OCI-LY3 (cell line): ENCODE data around the gene GUSB.

Experiments
- H2AFZ ChIP-seq: fragments of 200-600, 300-600 bp; shearing (Covaris generic); 2 replicates; pipeline ENCODE4 v1.6.0; 2014; ENCODE audit warnings: antibody characterized with exemption, low read depth, low read length
- H3K27ac ChIP-seq: fragments of 200-600, 300-600 bp; sonication (generic); 2 replicates; pipeline ENCODE4 v1.5.1; 2014; ENCODE audit warnings: mild to moderate bottlenecking, low read length, moderate library complexity, mixed read lengths
- H3K27me3 ChIP-seq: fragments of 200-600, 300-600 bp; sonication (generic); 2 replicates; pipeline ENCODE4 v1.6.1; 2014; ENCODE audit warnings: low read depth, low read length, mixed read lengths
- H3K36me3 ChIP-seq: fragments of 200-600, 300-600 bp; sonication (generic); replicated peaks from 2 replicates; pipeline ENCODE3; 2014; ENCODE audit warnings: low read depth, low read length, mixed read lengths
- H3K4me1 ChIP-seq: fragments of 300-600, 200-600 bp; sonication (generic); 2 replicates; pipeline ENCODE4 v1.6.1; 2014; ENCODE audit warnings: low read length, mixed read lengths
- H3K4me2 ChIP-seq: fragments of 200-600, 300-600 bp; sonication (generic); 2 replicates; pipeline ENCODE4 v1.6.1; 2014; ENCODE audit warnings: low read length, mixed read lengths
- H3K4me3 ChIP-seq: fragments of 300-600, 200-600 bp; sonication (generic); 2 replicates; pipeline ENCODE4 v1.5.1; 2014; ENCODE audit warnings: antibody characterized with exemption, mild to moderate bottlenecking, low read length, moderate library complexity
- H3K79me2 ChIP-seq: fragments of 300-600, 200-600 bp; shearing (Covaris generic); 2 replicates; pipeline ENCODE4 v1.6.1; 2014; ENCODE audit warnings: mild to moderate bottlenecking, low read length, mixed read lengths
- H3K9ac ChIP-seq: fragments of 300-600, 200-600 bp; shearing (Covaris generic); 2 replicates; pipeline ENCODE4 v1.6.0; 2014; ENCODE audit warnings: mild to moderate bottlenecking, low read length, moderate library complexity
- H3K9me3 ChIP-seq: fragments of 200-600, 300-600 bp; shearing (Covaris generic); 2 replicates; pipeline ENCODE4 v1.6.1; 2014; ENCODE audit warnings: low read length, mixed read lengths; ENCODE audit not compliant: insufficient read depth
- H4K20me1 ChIP-seq: fragments of 200-600, 300-600 bp; sonication (generic); 2 replicates; pipeline ENCODE4 v1.6.1; 2016; ENCODE audit warnings: low read length, mixed read lengths; ENCODE audit not compliant: insufficient read depth
- EZH2phosphoT487 ChIP-seq: fragments of 200-600 bp; shearing (Covaris generic); IDR thresholded peaks from 2 replicates; pipeline ENCODE4 v1.6.1; 2018; ENCODE audit warnings: antibody characterized with exemption, mixed run types, low read depth
- TF ChIP-seq, protein P1 (sequence below): fragments of 200-600, 300-600 bp; sonication (generic); IDR thresholded peaks from 2 replicates; pipeline ENCODE4 v1.5.1; 2014; ENCODE audit warnings: antibody characterized with exemption, low read length, low read depth

GUSB gene

DNA sequence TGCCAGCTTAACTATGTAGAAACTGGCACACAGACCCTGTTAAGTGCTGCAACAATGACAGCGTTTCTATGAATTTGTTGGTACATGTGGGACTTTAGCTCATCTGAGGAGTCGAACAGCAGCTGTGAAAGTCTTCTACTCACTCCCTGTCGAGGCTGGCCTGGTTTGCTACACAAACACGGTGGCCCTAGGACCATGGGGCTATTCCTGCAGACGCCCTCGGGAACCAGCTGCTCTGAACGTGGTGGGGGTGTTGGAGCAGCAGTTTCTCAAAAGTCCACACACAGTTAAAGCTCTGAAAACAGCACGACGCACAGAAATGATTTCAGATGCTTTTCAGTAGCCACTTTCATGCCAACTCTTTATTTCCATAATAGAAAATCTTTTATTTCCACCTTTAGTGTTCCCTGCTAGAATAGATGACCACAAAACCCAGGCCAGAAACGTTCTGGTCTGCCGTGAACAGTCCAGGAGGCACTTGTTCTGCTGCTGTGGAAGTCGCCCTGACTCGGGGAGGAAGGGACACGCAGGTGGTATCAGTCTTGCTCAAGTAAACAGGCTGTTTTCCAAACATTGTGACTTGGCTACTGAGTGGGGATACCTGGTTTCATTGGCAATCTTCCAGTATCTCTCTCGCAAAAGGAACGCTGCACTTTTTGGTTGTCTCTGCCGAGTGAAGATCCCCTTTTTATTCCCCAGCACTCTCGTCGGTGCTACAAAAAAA is 21.5 kb downstream of the GUSB start:
- H4K20me1 ChIP-seq: no peaks in the 10 kb centered on the region
- no peak overlapping the region for H3K27ac ChIP-seq
- no peak overlapping the region for H3K4me3 ChIP-seq
- H3K27me3 ChIP-seq: no peaks in the 10 kb centered on the region
- H3K9ac ChIP-seq: no peak overlapping the region
- H3K4me1 ChIP-seq: no peaks in the 10 kb centered on the region
- H3K4me2 ChIP-seq: no peak overlapping the region
- H3K9me3 ChIP-seq: no peaks in the 10 kb centered on the region
- peaks cover 40% of the 10 kb centered on the region for H3K36me3 ChIP-seq
- TF ChIP-seq EZH2phosphoT487: no peak
- TF ChIP-seq, protein P1, sequence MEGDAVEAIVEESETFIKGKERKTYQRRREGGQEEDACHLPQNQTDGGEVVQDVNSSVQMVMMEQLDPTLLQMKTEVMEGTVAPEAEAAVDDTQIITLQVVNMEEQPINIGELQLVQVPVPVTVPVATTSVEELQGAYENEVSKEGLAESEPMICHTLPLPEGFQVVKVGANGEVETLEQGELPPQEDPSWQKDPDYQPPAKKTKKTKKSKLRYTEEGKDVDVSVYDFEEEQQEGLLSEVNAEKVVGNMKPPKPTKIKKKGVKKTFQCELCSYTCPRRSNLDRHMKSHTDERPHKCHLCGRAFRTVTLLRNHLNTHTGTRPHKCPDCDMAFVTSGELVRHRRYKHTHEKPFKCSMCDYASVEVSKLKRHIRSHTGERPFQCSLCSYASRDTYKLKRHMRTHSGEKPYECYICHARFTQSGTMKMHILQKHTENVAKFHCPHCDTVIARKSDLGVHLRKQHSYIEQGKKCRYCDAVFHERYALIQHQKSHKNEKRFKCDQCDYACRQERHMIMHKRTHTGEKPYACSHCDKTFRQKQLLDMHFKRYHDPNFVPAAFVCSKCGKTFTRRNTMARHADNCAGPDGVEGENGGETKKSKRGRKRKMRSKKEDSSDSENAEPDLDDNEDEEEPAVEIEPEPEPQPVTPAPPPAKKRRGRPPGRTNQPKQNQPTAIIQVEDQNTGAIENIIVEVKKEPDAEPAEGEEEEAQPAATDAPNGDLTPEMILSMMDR: no peak
- no peak overlapping the region for H2AFZ ChIP-seq
- no peaks in the 10 kb centered on the region for H3K79me2 ChIP-seq

DNA sequence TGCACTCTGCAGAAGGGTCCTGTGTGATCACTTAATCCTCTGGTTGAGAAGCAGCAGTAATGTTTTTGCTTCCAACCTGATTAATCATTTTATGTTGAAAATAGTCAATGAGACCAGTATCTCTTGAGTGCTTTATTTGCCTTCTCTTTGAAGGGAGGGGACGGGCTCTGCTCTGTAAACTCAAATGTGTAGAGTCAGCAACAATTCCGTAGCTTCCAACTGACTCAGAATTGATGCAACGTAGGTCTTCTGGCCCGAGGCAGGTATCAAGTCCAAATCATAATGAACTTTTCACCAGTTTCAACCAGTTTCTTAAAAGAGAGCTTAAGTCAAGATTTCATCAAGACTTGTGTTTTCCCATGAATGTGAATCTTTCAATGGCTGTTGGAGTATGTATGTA is 26.3 kb downstream of the GUSB start:
- Histone ChIP-seq H3K4me2 (no peak overlapping the region), H3K9ac (no peak overlapping the region), H3K27me3 (no peaks in the 10 kb centered on the region), H2AFZ (no peak overlapping the region), H3K4me3 (no peak overlapping the region), H3K79me2 (no peaks in the 10 kb centered on the region), H3K27ac (no peak overlapping the region), H3K36me3 (peaks cover 37% of the 10 kb centered on the region), H4K20me1 (no peaks in the 10 kb centered on the region), H3K9me3 (no peaks in the 10 kb centered on the region), H3K4me1 (no peaks in the 10 kb centered on the region)
- no peak for TF ChIP-seq EZH2phosphoT487
- TF ChIP-seq, protein P1: no peak

DNA sequence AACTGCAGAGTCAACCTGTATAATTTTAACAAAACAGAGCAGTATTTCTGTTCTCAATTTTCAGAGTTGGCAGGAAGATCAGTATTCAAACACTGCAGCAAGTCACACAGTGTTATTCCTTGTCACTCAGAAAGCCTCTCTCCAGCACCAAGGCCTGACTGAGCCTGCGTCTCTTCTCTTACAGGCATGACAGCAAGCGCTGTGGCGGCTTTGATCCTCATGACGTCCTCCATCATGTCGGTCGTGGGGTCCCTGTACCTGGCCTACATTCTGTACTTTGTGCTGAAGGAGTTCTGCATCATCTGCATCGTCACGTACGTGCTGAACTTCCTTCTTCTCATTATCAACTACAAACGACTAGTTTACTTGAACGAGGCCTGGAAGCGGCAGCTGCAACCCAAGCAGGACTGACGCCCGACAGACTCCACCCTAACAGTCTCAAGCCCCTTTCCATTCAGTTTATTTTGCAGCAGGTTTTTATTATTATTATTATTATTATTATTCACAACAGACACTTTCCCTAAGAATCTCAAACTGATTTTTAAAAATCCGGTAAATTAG is 28.0 kb downstream of the GUSB start:
- Histone ChIP-seq H3K4me2 (no peak overlapping the region), H3K79me2 (no peaks in the 10 kb centered on the region), H3K9me3 (no peaks in the 10 kb centered on the region), H3K4me1 (no peaks in the 10 kb centered on the region), H3K9ac (no peak overlapping the region), H3K27ac (no peak overlapping the region), H4K20me1 (no peaks in the 10 kb centered on the region), H3K27me3 (no peaks in the 10 kb centered on the region), H2AFZ (no peak overlapping the region), H3K36me3 (peaks cover 30% of the 10 kb centered on the region), H3K4me3 (no peak overlapping the region)
- TF ChIP-seq EZH2phosphoT487: no peak
- TF ChIP-seq, protein P1: no peak

DNA sequence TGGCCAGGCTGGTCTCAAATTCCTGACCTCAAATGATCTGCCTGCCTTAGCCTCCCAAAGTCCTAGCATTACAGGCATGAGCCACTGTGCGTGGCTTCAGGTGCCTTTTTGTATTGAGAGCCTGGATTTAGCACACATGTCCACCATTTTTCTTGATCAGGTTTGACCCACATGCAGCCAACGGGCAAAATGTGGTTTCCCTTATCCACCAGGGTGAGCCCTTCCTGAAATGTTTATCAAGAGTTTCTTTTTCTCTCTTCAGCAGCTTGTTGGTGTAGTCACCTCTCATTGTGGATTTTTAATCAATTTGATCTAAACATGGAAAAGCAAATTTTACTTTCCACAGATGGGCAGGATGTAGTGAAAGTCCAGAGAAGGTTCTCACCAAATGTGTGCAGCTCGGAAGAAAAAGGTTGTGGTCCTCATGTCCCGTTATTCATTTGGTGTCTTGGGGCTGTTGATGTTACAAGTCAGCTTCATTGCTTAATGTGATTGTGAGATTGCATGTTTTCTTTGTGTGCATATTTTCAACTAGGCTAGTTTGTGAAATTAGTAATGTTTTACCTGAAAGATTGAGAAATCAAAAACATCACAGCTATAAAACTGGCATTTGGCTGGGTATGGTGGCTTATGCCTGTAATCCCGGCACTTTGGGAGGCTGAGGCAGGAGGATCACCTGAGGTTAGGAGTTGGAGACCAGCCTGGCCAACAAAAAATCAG is 28.9 kb downstream of the GUSB start:
- Histone ChIP-seq H2AFZ (no peak overlapping the region), H4K20me1 (no peaks in the 10 kb centered on the region), H3K9me3 (no peaks in the 10 kb centered on the region), H3K36me3 (peaks cover 23% of the 10 kb centered on the region), H3K79me2 (no peaks in the 10 kb centered on the region), H3K4me3 (no peak overlapping the region), H3K9ac (no peak overlapping the region), H3K27ac (no peak overlapping the region), H3K4me1 (no peaks in the 10 kb centered on the region), H3K4me2 (no peak overlapping the region), H3K27me3 (no peaks in the 10 kb centered on the region)
- TF ChIP-seq, protein P1: no peak
- TF ChIP-seq EZH2phosphoT487: no peak
